ENCODE data around the gene PDZK1IP1. TPM values are rescaled to one million over a fixed set of nuclear protein-coding genes. Genes with fewer than 3 reads are reported as not detected.

PDZK1IP1 gene
- total RNA-seq, 1 experiment from 2014 or later, result not detected

GRCh38 chr1:47183308-47184089 lies 6.3 kb downstream of the PDZK1IP1 start (continued):
- TF ChIP-seq, protein P1, sequence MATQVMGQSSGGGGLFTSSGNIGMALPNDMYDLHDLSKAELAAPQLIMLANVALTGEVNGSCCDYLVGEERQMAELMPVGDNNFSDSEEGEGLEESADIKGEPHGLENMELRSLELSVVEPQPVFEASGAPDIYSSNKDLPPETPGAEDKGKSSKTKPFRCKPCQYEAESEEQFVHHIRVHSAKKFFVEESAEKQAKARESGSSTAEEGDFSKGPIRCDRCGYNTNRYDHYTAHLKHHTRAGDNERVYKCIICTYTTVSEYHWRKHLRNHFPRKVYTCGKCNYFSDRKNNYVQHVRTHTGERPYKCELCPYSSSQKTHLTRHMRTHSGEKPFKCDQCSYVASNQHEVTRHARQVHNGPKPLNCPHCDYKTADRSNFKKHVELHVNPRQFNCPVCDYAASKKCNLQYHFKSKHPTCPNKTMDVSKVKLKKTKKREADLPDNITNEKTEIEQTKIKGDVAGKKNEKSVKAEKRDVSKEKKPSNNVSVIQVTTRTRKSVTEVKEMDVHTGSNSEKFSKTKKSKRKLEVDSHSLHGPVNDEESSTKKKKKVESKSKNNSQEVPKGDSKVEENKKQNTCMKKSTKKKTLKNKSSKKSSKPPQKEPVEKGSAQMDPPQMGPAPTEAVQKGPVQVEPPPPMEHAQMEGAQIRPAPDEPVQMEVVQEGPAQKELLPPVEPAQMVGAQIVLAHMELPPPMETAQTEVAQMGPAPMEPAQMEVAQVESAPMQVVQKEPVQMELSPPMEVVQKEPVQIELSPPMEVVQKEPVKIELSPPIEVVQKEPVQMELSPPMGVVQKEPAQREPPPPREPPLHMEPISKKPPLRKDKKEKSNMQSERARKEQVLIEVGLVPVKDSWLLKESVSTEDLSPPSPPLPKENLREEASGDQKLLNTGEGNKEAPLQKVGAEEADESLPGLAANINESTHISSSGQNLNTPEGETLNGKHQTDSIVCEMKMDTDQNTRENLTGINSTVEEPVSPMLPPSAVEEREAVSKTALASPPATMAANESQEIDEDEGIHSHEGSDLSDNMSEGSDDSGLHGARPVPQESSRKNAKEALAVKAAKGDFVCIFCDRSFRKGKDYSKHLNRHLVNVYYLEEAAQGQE (IDR thresholded peaks at IDR 0.05; ENCODE audit: low read depth), result no peak
- TF ChIP-seq ATF3 (IDR thresholded peaks at IDR 0.05), result no peak

DNA sequence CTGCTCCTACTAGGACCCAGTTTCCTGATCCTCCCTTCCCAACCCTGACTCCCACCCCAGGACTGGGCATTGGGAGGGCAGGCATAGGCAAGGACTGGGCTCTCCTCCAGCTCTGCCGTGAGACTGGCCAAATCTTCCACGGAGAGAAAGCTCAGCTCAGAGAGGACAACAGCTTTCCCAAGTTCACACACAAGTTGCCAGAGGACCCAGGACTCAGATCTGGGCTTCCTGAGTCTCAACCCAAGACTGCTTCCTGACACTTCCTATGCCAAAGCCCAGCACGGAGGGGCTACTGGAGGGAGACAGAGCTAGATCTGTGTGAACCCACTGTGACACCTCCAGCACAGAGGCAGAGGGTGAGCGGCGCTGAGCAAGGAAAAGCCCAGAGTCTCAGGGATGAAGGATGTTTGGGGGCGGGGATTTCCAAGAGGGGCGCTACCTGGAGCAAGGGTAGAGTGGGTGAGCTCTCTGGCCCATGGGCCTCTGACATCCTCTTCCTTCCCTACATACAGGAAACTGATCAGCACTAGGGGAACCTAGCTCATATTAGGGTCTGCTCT lies 7.1 kb downstream of the PDZK1IP1 start:
- H3K4me2 ChIP-seq (ENCODE audit: low read length), result no peak overlapping the region
- ChIA-PET POLR2A (no interaction called here), RAD21 (ENCODE audit: low non-redundant PET in 1 of 2, low total read pairs in 2 of 2, uncharacterized antibody in 2 of 2, unreplicated experiment in 2 of 2) (no interaction called here), CTCF (interaction anchor here (1.9 kb wide), 1 partner anchor 10 kb away, joined by 8 read pairs; no protein-coding TSS in a partner anchor)
- ATAC-seq (no peak), DNase-seq (ENCODE audit: low read depth, low spot score) (no peak)
- no peak for TF ChIP-seq CBX3 (IDR thresholded peaks at IDR 0.05; ENCODE audit: low read depth)
- no peak for TF ChIP-seq POLR2AphosphoS5 (IDR thresholded peaks at IDR 0.05; ENCODE audit: low read depth, low read length)
- TF ChIP-seq, protein P2, sequence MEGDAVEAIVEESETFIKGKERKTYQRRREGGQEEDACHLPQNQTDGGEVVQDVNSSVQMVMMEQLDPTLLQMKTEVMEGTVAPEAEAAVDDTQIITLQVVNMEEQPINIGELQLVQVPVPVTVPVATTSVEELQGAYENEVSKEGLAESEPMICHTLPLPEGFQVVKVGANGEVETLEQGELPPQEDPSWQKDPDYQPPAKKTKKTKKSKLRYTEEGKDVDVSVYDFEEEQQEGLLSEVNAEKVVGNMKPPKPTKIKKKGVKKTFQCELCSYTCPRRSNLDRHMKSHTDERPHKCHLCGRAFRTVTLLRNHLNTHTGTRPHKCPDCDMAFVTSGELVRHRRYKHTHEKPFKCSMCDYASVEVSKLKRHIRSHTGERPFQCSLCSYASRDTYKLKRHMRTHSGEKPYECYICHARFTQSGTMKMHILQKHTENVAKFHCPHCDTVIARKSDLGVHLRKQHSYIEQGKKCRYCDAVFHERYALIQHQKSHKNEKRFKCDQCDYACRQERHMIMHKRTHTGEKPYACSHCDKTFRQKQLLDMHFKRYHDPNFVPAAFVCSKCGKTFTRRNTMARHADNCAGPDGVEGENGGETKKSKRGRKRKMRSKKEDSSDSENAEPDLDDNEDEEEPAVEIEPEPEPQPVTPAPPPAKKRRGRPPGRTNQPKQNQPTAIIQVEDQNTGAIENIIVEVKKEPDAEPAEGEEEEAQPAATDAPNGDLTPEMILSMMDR (IDR thresholded peaks at IDR 0.05 in 2 of 3, conservative IDR thresholded peaks at IDR 0.05 in 1 of 3; ENCODE audit: borderline replicate concordance in 1 of 3, insufficient read depth in 1 of 3, low read depth in 2 of 3, low read length in 2 of 3), result no peak
- TF ChIP-seq, protein P3, sequence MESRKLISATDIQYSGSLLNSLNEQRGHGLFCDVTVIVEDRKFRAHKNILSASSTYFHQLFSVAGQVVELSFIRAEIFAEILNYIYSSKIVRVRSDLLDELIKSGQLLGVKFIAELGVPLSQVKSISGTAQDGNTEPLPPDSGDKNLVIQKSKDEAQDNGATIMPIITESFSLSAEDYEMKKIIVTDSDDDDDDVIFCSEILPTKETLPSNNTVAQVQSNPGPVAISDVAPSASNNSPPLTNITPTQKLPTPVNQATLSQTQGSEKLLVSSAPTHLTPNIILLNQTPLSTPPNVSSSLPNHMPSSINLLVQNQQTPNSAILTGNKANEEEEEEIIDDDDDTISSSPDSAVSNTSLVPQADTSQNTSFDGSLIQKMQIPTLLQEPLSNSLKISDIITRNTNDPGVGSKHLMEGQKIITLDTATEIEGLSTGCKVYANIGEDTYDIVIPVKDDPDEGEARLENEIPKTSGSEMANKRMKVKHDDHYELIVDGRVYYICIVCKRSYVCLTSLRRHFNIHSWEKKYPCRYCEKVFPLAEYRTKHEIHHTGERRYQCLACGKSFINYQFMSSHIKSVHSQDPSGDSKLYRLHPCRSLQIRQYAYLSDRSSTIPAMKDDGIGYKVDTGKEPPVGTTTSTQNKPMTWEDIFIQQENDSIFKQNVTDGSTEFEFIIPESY (IDR thresholded peaks at IDR 0.05; ENCODE audit: extremely low read depth, insufficient replicate concordance, low read length), result no peak
- no peak for TF ChIP-seq FOSL1 (IDR thresholded peaks at IDR 0.05; ENCODE audit: low read depth)
- TF ChIP-seq SIN3A (IDR thresholded peaks at IDR 0.05; ENCODE audit: low read depth), result no peak
- no peak for TF ChIP-seq EZH2 (IDR thresholded peaks at IDR 0.05)
- TF ChIP-seq RAD21 (IDR thresholded peaks at IDR 0.05; ENCODE audit: low read depth), result no peak
- TF ChIP-seq CEBPB (IDR thresholded peaks at IDR 0.05; ENCODE audit: low read depth), result no peak
- no peak for TF ChIP-seq SRF (IDR thresholded peaks at IDR 0.05; ENCODE audit: low read depth)
- no peaks in the 10 kb centered on the region for H3K36me3 ChIP-seq (ENCODE audit: control insufficient read depth in 1 of 2, insufficient read depth in 2 of 2, low read length in 2 of 2)
- no peaks in the 10 kb centered on the region for H3K79me2 ChIP-seq (ENCODE audit: insufficient read depth, low read length)
- H3K9ac ChIP-seq (ENCODE audit: low read length), result no peak overlapping the region
- no peaks in the 10 kb centered on the region for H3K9me3 ChIP-seq (ENCODE audit: control insufficient read depth in 1 of 2, insufficient read depth in 1 of 2, low read depth in 1 of 2, low read length in 2 of 2)
- intact Hi-C loops (cut with micrococcal nuclease), result no loop called here
- no peak overlapping the region for H3K27ac ChIP-seq (ENCODE audit: low read depth, low read length)
- BruUV-seq (replicated peaks), result no TSS peak
- no peaks in the 10 kb centered on the region for H3K27me3 ChIP-seq (ENCODE audit: insufficient read depth, low read length)
- H3K4me1 ChIP-seq (ENCODE audit: control insufficient read depth in 1 of 2, insufficient read depth in 2 of 2, low read length in 2 of 2), result peaks cover 4 to 24% of the 10 kb centered on the region in 2 experiments
- no peak overlapping the region for H3K4me3 ChIP-seq (replicated peaks in 1 of 2; ENCODE audit: low read depth in 1 of 2, low read length in 2 of 2)
- H2AFZ ChIP-seq (ENCODE audit: low read depth, low read length, poor library complexity, severe bottlenecking), result no peak overlapping the region
- H3K9me2 ChIP-seq (ENCODE audit: insufficient read depth), result no peaks in the 10 kb centered on the region
- H4K20me1 ChIP-seq (ENCODE audit: insufficient read depth), result no peaks in the 10 kb centered on the region

Data from HCT116 (cell line).